DMS53 (cell line): ENCODE data around the gene IL1RL1.
A peak's percentile ranks its signal among the peaks of the same experiment; 100 is the strongest.
"Not testable (repeated sequence)": the region's sequence is repeated elsewhere in the genome, so short reads cannot be mapped to it uniquely, and the experiment has no call there.

ENCODE experiments used
- DNase-seq: peaks from one replicate; lab custom pipeline; 2025; lab: John Stamatoyannopoulos, UW

IL1RL1 gene

DNA sequence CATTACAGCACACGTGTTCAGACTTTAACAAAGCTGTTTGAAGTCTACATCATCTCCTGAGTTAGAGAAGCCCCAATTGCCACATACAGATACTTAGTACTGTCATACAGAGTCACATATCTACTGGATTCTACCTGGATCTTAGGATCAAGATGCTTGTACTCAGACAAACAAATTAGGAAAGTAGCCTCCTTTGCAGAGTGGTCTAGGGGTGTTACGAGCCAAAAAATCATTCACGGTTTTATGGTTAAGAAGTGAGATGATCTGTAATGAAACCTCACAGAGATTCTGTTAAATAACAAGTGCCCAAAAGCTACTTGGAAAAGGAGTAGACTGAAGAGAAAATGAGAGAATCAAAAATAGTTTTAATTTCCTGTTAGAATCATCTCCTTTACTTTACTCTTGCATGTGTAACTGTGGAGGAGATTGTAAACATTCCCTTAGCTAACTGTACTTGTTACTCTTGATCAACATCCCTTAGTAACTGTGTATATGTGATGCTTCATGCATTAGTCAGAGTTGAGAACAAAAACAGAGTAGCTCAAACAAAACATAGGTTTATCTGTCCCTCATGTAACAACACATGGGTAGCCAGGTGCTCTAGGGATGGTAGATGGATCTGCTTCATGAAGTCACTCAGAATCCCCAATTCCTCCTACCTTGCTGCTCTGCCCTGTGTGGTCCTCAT lies 16.4 kb upstream of the IL1RL1 start:
- peak; percentile 76 for DNase-seq

DNA sequence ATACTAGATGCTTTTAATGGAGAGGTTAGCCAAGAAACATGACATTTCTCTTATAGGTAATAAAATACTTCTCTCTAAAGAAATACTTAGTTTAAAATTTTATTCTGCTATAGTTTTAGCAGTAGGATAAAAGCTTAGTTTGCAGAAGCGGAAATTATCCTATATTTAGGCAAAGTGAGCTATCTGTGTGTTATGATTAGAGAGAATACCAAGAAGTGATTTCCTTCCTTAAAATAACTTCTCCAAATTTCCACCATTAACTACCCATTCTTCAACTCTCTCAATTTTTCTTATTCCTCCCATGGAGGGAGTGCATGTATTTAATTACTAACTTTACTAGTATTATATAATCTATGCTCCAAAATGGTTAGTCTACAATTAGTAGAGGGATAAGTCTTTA lies 15.8 kb upstream of the IL1RL1 start:
- no peak for DNase-seq

DNA sequence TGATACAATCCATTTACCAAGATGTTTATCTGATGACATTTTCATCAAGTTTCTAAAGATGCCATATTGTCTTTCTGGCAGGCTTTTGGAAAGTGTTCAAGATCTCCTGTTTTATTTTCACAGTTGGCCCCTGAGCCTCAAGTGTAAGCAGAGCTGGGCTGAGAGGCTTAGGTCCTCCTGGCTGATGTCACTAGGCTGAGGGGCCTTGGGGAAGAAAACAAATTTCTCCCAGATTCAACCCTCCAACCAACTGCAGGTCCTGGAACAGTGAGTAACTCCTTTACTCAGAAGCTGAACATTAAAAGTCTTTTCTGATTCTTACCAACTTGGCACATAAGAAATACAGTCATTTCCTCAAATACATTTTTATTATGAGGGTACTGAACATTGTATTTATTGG lies 14.9 kb upstream of the IL1RL1 start:
- DNase-seq, result no peak

DNA sequence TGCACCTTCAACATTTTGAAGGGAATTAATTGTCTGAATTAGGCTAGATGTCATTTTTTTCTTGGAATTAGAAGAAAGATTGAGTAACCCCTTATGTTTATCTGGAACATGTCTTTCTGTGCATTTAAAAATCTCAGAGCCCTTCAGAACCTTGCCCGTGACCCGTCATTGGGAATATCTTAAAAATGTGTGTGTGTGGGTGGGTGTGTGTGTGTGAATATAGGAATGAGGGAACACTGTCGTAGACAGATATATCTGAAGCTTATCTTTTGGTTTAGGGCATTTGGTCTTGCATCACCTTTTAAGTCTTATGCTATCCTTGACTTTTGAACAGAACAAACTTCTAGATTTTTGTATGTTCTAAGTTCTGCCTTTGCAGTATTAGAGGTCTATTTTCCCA lies 13.5 kb upstream of the IL1RL1 start:
- no peak for DNase-seq

DNA sequence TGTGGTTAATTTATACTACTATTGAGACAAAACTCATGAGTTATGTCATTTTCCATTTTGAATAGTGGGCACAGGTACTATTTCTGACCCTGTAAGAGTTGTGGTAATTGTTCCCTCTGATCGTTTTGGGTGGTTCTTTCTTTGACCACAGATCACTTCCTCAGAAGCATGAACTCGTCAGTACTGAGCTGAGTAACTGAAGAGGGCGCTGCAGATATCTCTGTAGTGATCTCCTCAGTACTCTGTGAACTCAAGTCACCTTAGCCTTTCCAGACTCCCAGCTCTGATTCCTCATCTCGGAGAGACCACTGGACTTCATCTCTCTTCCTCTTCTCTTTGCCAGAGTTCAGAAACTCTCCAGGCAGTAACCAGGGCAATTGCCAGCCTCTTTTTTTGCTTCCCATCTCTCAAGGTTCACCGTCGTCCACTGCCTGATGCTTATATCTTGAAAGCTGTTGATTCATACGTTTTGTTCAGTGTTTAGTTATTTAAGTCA lies 9.4 kb upstream of the IL1RL1 start:
- peak; percentile 27 for DNase-seq

DNA sequence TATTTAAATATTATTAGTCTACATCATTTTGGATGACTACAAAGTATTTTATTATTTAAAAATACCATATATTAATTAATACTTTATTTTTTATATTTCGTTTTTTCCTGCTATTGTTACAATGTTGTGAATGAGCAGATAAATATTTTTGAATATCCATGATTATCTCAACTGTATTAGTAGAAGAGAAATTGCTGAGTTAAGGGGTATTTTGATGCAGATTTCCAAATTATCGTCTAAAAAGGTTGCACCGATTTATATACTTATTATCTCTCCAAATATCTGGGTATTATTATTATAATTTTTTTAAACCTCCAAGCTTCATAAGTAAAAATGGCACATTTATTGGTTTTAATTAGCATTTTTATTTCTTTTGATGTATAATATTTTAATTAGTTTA lies 8.9 kb upstream of the IL1RL1 start:
- DNase-seq, result no peak

DNA sequence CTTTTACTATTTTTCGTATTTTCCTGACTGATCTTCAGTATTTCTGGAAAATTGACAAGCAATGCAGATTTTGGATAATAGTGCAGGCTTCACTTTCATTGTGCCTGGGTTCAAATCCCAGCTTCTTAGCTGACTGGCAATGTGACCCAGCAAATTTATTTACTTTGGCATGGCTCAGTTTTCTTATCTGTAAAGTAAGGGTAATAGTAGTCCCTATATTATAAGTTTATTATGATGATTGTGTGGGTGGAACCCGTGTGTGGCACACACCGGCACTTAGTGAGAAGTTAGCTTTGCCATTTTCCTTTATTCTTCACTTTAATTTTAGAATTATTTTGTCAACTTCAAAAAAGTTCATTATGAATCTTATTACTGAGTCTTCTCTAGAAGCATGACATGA lies 7.8 kb upstream of the IL1RL1 start:
- DNase-seq, result no peak

DNA sequence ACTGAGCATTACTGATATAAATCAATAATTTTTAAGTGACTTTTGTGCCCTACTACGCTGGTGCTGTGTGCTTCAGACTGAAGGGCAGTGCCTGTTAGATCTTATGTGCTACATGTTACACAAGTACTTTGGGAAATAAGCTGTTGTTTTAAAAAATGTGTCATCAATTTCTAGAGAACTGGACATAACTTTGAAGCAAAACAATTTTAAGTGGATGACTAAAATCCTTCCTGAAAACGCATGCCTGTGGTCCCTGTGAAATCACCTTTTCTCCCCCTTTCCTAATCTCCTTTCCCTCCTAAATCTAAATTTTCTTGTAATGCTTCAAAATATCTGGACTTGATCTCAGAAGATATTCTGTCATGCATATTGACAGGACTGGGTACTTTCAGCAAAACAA lies 7.1 kb upstream of the IL1RL1 start:
- no peak for DNase-seq

DNA sequence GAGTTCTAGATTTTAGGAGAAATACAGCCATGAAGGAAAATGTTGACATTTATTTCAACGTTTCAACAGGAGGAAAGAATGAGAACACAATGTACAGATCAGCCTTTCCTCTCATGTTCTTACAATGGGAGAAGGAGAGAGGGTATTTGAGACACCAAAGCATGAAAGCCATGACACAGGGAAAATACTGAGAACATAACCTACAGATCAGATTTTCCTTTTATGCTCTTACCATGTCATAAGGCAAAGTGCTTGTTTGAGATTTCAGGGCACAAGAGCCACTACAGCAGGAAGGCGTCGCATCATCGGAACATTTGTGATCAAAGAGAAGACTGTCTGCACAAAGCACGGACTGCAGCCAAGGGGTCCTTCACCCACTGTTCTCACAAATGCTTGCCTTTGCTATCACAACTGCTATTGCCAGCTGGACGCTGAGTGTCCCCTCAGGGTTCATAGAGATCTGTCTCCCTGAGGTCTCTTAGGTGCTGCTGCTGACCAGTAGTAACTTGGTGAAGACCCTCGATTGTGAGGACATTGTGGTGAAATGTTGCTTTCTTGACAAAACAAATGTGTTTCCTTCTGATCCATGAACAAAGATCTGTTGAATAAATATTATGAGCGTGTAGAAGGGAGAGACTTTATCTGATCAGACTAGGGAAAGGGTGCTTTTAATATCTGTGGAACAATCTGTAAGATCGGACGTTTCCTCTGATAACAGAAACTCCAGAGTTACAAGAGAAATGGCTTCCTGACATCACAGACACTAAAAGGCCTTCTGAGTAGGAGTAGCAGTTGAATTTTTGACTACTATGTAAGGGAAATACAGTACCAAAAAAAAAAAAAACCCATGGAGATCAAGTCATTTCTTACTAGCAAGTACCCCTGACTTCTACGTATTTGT lies 6.4 kb upstream of the IL1RL1 start:
- DNase-seq, result no peak

DNA sequence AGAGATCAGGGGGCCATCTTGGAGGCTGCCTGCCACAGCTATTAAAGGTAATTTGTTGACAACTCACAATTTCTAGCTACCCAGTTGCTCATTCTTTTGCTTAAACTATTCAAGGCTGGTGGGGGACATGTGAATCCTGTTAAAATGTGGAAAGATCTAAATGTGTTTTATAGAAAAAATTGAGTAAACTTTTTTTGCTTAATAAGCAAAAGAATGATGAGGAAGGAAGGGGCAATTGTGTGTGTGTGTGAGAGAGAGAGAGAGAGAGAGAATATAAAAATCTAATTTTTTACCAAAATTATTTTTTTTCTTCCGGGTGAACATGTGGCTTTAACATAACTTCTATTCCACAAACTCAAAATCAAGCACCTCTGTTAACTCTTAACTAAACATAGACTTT lies 5.2 kb upstream of the IL1RL1 start:
- no peak for DNase-seq

DNA sequence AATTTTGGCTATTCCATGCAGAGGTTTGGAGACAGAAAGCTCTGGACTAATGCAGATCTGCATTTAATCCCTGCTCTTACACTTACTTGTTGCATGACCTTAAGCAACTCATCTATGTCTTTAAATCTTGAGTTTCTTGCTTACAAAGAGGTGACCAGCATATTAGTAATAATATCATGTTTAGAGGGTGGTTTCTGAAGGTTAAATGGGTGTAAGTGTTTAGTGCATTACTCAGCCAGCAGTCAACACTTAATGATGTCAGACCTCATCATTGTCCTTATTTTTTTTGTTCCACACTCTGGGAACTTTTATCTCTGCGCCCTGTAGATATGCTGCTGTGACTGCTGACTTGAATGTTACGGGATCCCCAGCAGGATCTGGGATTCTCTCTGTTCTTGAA lies 1.7 kb downstream of the IL1RL1 start:
- no peak for DNase-seq

DNA sequence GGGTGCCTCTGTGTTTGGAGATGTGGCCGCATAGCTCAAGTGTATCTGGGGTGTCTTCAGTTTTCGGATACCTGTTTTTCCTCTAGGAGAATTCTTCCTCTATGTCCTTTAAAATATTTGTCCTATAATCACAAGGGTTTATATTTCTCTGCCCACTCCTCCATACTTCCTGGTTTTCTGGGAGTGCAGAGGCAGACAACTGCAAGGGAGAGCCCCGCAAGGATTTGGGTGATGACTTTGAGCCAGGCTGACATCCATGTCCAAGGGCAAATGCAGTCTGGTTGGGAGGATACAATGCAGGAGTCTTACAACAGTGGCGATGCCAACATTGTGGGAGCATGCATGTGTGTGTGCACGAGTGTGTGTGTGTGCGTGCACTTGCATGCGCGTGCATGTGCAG lies 2.1 kb downstream of the IL1RL1 start:
- DNase-seq, result no peak

DNA sequence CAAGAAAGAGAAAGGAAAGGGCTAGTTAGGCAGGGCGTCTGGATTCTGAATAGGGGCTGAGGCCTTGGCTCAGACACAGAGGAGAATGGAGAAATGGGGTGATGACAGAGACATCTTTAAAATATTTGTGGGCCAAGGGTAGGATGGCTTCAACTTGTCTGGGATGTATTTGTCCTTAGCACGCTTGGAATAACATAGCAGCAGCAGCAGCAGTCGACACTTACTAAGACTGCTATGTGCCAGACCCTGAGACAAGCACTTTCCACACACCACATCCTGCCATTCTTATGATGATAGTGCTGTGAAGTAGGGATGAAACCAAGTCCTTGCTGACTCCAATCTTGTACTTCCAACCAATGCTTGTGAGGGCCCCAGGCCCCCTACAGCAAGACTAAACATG lies 2.6 kb downstream of the IL1RL1 start:
- no peak for DNase-seq

DNA sequence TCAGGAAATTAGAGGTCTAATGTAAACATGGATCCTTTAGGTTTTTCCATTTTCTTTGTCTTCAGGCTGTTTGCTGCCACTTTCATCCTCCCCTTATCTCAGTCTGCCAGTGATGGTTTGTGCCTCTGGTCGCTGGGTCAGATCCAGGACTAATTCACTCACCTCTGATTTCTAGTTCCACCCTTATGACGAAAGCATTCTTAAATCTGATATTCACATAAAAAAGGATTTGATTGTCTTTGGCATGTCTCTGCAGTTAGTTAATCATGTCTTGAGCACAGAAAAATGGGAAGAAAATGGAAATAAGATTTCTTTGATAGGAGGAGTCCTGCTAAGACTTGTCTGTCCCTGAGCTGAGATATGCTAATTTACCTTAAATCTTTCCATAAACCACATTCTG lies 4.6 kb downstream of the IL1RL1 start:
- DNase-seq, result no peak

DNA sequence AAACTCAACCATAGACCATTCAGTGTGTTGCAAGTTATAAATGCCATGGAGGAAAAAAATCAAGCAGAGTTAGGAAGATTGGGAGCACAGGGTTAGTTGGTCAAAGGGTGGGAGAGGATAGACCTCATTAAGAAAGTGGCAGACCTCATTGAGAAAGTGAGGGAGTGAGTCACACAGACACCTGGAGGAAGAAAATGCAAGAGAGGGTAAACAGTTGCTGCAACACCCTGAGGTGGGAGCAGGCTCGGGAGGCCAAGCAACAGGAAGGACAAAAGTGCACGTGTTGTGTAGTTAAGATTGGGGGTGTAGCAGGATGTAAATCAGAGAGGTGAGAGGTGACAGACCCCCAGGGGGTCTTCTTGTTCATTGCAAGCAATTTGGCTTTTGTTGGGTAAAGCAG lies 6.4 kb downstream of the IL1RL1 start:
- peak; percentile 23 for DNase-seq

DNA sequence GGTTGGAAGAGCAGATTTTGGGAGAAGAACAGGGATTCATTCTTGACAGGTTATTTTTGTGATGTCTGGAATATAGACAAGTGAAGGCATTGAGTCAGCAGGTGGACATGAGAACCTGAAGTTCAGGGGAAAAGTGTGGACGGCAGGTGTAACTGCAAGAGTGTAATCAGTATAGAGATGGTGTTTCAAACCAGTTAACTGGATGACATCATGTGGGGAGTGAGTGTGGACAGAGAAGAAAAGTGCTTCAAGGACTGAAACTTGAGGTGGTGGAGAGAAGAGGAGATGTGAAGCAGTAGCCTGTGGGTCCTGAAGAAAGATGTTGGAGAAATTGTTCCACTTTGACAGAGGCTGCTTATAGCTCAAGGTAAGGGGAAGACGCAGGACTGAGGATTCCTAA lies 7.1 kb downstream of the IL1RL1 start:
- DNase-seq, result peak; percentile 66

DNA sequence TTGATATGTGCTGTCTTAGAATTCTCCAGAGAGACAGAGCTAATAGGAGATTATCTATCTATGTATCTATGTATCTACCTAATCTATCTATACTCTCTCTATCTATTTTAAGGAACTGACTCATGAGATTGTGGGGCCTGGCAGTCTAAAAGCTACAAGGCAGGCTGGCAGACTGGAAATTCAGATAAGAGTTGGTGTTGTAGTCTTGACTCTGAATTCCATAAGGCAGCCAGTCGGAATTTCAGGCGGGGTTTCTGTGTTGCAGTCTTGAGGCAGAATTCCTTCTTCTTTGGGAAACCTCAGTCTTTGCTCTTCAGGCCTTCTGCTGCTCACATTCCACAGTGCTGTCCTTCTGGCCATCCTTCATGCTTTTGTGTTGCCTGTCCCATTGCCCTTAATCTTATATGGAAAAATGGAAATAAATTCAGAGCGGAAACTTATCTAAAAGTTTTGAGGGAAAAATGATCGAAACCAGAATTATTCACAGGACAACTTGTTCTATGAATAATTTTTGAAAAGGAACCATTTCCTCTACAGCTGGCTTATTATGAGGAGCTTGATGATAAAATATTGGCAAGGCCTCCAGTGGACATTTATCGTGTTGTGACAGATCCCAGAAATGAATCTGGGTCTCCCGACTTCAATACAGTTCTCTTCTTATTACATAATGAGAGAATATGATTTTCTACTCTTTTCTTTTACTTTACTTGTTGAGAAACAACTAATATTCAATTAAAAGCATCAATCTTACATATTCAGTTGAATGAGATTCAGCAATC lies 10.8 kb downstream of the IL1RL1 start:
- DNase-seq, result no peak

DNA sequence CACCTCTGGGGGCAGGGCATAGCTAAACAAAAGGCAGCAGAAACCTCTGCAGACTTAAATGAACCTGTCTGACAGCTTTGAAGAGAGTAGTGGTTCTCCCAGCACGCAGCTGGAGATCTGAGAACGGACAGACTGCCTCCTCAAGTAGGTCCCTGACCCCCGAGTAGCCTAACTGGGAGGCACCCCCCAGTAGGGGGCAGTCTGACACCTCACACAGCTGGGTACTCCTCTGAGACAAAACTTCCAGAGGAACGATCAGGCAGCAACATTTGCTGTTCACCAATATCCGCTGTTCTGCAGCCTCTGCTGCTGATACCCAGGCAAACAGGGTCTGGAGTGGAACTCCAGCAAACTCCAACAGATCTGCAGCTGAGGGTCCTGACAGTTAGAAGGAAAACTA lies 13.6 kb downstream of the IL1RL1 start:
- not testable (repeated sequence) for DNase-seq

DNA sequence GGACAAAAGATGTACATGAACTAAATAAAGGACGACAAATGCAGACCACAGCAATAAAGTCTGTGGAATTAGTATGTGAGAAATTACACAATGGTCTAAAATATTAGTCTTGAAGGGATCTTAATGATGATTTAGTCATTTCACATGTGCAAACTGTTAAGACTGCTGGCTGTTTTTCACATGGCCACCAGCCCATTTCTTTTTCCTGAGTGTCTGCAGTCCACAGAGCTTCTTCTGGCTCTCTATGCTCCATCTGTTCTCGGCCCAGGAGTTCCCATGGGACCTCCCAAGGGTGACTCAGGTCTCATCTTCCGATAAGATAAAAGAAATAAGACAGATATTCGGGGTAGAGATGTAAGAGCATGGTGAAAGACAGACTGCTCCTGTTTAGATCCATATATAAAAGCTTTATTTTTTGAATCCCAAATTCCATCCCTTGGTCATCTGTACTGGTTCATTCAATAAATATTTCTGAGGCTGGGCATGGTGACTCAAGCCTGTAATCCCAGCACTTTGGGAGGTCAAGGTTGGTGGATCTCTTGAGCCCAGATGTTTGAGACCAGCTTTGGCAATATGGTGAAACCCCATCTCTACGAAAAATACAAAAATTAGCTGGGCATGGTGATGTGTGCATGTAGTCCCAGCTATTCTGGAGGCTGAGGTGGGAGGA lies 20.1 kb downstream of the IL1RL1 start:
- DNase-seq, result no peak

DNA sequence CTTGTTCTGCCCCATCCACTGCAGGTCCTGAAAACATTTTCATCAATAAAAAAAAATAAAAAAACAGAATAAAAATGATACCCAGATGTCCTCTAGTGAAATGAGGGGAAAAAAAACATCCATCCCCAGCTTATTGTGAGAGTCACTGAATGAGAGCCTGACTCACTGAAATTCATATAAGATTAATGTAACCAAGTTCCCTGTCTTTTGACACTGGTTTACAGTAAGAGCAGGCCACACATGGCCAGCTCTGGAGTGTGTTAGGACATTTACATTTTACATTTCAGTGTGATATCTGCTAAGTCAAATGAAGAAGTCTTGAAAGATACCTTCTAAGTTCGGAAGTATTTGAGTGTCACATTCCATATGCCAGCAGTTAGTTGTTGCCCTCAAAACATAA lies 23.1 kb downstream of the IL1RL1 start:
- DNase-seq, result no peak

DNA sequence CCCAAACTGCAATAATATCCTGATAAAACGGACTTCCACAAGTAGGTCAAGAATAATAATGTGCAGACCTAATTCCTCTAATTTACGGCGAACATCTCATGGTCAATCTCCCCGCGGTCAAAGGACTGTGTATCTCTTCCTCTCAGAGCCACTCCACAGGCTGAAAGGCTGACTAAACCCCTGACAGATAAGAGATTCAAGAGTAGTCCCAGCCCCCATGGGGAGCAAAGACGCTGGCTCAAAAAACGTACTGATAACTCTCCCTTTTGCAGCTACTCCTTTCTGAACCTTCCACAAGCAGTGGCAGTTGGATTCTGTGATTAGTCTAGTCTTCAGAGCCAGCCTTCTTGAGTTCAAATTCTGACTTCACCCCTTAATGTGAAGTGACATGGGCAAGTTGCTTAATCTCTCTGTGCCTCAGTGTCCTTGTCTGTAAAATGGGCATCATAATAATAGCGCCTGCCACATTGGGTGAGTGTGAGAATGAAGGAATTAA lies 24.6 kb downstream of the IL1RL1 start:
- no peak for DNase-seq

DNA sequence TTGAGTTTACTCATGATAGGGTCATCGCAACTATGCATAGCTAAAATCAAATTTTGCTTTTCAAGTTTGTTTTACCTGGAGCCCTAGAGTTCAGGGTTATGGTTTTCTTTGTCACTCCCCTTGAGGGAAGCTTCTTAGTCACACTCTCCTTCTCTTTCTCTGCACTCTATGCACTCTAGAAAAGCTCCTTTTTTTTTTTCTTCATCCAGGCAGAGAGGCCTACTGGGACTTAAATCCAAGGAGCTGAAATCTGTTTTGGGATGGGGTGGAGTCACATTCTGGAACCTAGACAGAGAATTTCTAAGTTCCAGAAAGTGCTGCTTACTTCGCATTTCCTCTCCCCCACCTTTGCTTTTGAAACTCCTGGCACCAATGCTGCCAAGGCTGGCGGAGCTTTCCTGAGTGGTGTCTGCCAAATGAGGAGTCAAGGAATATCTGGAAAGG lies 25.2 kb downstream of the IL1RL1 start:
- DNase-seq, result no peak
